IMR-90 (cell line): ENCODE results near the gene NUDT19. TPM values are rescaled to one million over a fixed set of nuclear protein-coding genes. Genes with fewer than 3 reads are reported as not detected.
"Not testable (repeated sequence)": the region's sequence is repeated elsewhere in the genome, so short reads cannot be mapped to it uniquely, and the experiment has no call there.

ENCODE experiments used
- ATAC-seq: fragments of 200-7000 bp; cut with Tn5 transposase; 2 replicates; pipeline ENCODE4 v1.9.1; 2020; ENCODE audit warnings: low read depth, mild to moderate bottlenecking, moderate library complexity
- BruUV-seq: library from RNA; stranded (reverse); fragments of 400-500 nt; replicated peaks from 2 replicates; lab custom pipeline; 2021; lab: Mats Ljungman, UMichigan
- CTCF ChIA-PET: fragments of 300-600 bp; formaldehyde crosslinking; extraction: SDS; loops from one replicate; lab custom pipeline; 2021; ENCODE audit warnings: antibody characterized with exemption; lab: Yijun Ruan, JAX
- POLR2A ChIA-PET: fragments of 300-600 bp; sonication (Branson Sonifier 250); formaldehyde crosslinking; loops from one replicate; lab custom pipeline; 2022; ENCODE audit warnings: antibody characterized with exemption; ENCODE audit not compliant: unreplicated experiment; lab: Charles Lee
- DNase-seq: peaks from one replicate; pipeline ENCODE4 v3.0.0; 2013
- H2AFZ ChIP-seq: replicated peaks from 2 replicates; pipeline ENCODE3; 2013; ENCODE audit warnings: low read length, mild to moderate bottlenecking; ENCODE audit not compliant: poor library complexity
- H2AK5ac ChIP-seq: 2 replicates; pipeline ENCODE4 v1.6.1; 2013; ENCODE audit warnings: low read depth, low read length, inconsistent platforms
- H2AK9ac ChIP-seq: replicated peaks from 2 replicates; pipeline ENCODE3; 2013; ENCODE audit warnings: mild to moderate bottlenecking, low read depth, low read length, moderate library complexity; ENCODE audit not compliant: poor library complexity
- H2BK120ac ChIP-seq: 2 replicates; pipeline ENCODE4 v1.6.1; 2013; ENCODE audit warnings: low read depth, low read length, inconsistent platforms
- H2BK15ac ChIP-seq: 3 replicates; pipeline ENCODE4 v1.6.1; 2013; ENCODE audit warnings: low read depth, low read length, inconsistent platforms
- H2BK20ac ChIP-seq: 2 replicates; pipeline ENCODE4 v1.6.1; 2013; ENCODE audit warnings: low read depth, mild to moderate bottlenecking, inconsistent platforms, low read length, moderate library complexity
- H2BK5ac ChIP-seq: 2 replicates; pipeline ENCODE4 v1.6.1; 2013; ENCODE audit warnings: mild to moderate bottlenecking, low read depth, low read length, inconsistent platforms; ENCODE audit not compliant: poor library complexity, severe bottlenecking
- H3K14ac ChIP-seq: replicated peaks from 2 replicates; pipeline ENCODE4 v1.6.1; 2013; ENCODE audit warnings: low read depth, low read length, inconsistent platforms
- H3K18ac ChIP-seq: 2 replicates; pipeline ENCODE4 v1.6.1; 2013; ENCODE audit warnings: low read depth, low read length, control low read depth
- H3K23ac ChIP-seq: 2 replicates; pipeline ENCODE4 v1.6.1; 2013; ENCODE audit warnings: low read depth, low read length, inconsistent platforms
- H3K27ac ChIP-seq: 2 replicates; pipeline ENCODE4 v1.5.1; 2013; ENCODE audit warnings: mild to moderate bottlenecking, control low read depth, low read length; ENCODE audit not compliant: insufficient read depth
- H3K27me3 ChIP-seq: 2 replicates; pipeline ENCODE4 v1.6.1; 2013; ENCODE audit warnings: low read length; ENCODE audit not compliant: control insufficient read depth, insufficient read depth
- H3K36me3 ChIP-seq: 2 replicates; pipeline ENCODE4 v1.6.1; 2013; ENCODE audit warnings: low read length, mixed read lengths; ENCODE audit not compliant: control insufficient read depth, insufficient read depth
- H3K4ac ChIP-seq: 2 replicates; pipeline ENCODE4 v1.6.1; 2013; ENCODE audit warnings: low read depth, low read length, inconsistent platforms
- H3K4me1 ChIP-seq: 2 replicates; pipeline ENCODE4 v1.6.1; 2013; ENCODE audit warnings: low read length, mixed read lengths; ENCODE audit not compliant: control insufficient read depth, insufficient read depth
- H3K4me2 ChIP-seq: 2 replicates; pipeline ENCODE4 v1.6.1; 2013; ENCODE audit warnings: low read depth, mild to moderate bottlenecking, control low read depth, low read length, moderate library complexity
- H3K4me3 ChIP-seq: 2 replicates; pipeline ENCODE4 v1.5.1; 2013; ENCODE audit warnings: low read depth, mild to moderate bottlenecking, control low read depth, low read length, moderate library complexity; ENCODE audit not compliant: insufficient read depth
- H3K56ac ChIP-seq: 2 replicates; pipeline ENCODE4 v1.6.1; 2013; ENCODE audit warnings: low read length, inconsistent platforms; ENCODE audit not compliant: insufficient read depth; ENCODE audit errors: extremely low read depth
- H3K79me1 ChIP-seq, 2 experiments: 2 replicates each; pipeline ENCODE4 v1.6.1; 2013; ENCODE audit warnings: low read length in 2 of 2, inconsistent platforms in 1 of 2, low read depth in 1 of 2
- H3K9ac ChIP-seq: 2 replicates; pipeline ENCODE4 v1.6.1; 2013; ENCODE audit warnings: low read depth, low read length, control low read depth
- H3K9me1 ChIP-seq: 2 replicates; pipeline ENCODE4 v1.6.1; 2013; ENCODE audit warnings: low read length, inconsistent platforms; ENCODE audit not compliant: insufficient read depth
- H3K9me3 ChIP-seq: 2 replicates; pipeline ENCODE4 v1.6.1; 2013; ENCODE audit warnings: low read length; ENCODE audit not compliant: control insufficient read depth, insufficient read depth
- H4K20me1 ChIP-seq: 2 replicates; pipeline ENCODE4 v1.6.1; 2013; ENCODE audit warnings: low read length, inconsistent platforms; ENCODE audit not compliant: insufficient read depth
- H4K5ac ChIP-seq: 2 replicates; pipeline ENCODE4 v1.6.1; 2013; ENCODE audit warnings: mild to moderate bottlenecking, low read depth, low read length, control low read depth
- H4K8ac ChIP-seq, 2 experiments: 2 replicates each; pipeline ENCODE4 v1.6.1; 2013; ENCODE audit warnings: low read depth in 2 of 2, low read length in 2 of 2, control low read depth in 1 of 2, inconsistent platforms in 1 of 2
- H4K91ac ChIP-seq: 2 replicates; pipeline ENCODE4 v1.6.1; 2013; ENCODE audit warnings: low read depth, low read length, inconsistent platforms; ENCODE audit not compliant: insufficient read depth
- BHLHE40 ChIP-seq: fragments of 150-350 bp; IDR thresholded peaks from 2 replicates; pipeline ENCODE4 v1.6.1; 2016; ENCODE audit warnings: mild to moderate bottlenecking, low read depth, low read length
- CHD1 ChIP-seq: IDR thresholded peaks from 2 replicates; pipeline ENCODE4 v1.6.1; 2012; ENCODE audit warnings: low read depth, low read length, improper control_type of control experiment
- ELK1 ChIP-seq: fragments of 150-350 bp; IDR thresholded peaks from 2 replicates; pipeline ENCODE4 v1.6.1; 2016; ENCODE audit warnings: low read depth, mild to moderate bottlenecking, low read length, moderate library complexity, borderline replicate concordance
- MAFK ChIP-seq: IDR thresholded peaks from 2 replicates; pipeline ENCODE4 v1.6.1; 2012; ENCODE audit warnings: low read depth, low read length, improper control_type of control experiment
- NFE2L2 ChIP-seq: fragments of 150-350 bp; IDR thresholded peaks from 2 replicates; pipeline ENCODE4 v1.6.1; 2016; ENCODE audit warnings: low read depth, mild to moderate bottlenecking, low read length
- RCOR1 ChIP-seq: IDR thresholded peaks from 2 replicates; pipeline ENCODE4 v1.6.1; 2012; ENCODE audit warnings: mild to moderate bottlenecking, low read length, improper control_type of control experiment; ENCODE audit not compliant: insufficient replicate concordance
- SMC3 ChIP-seq: fragments of 150-350 bp; IDR thresholded peaks from 2 replicates; pipeline ENCODE4 v1.6.1; 2016; ENCODE audit warnings: low read depth, mild to moderate bottlenecking, antibody characterized with exemption, low read length, moderate library complexity
- WGBS, 2 experiments: methylation state at CpG; one replicate each; pipeline versions ENCODE4 v1.1.5 to v1.1.7; 2013; ENCODE audit warnings: missing lambda C conversion rate in 2 of 2; ENCODE audit not compliant: insufficient read length in 1 of 2; ENCODE audit errors: extremely low coverage in 2 of 2; 5-methylcytosine and 5-hydroxymethylcytosine counted together
- dilution Hi-C: fragments of 300-500 bp; cut with HindIII; formaldehyde crosslinking; loops from one replicate; pipeline ENCODE4 v1.14.3; 2018; ENCODE audit warnings: low sequenced_read_pairs; ENCODE audit not compliant: unreplicated experiment
- in situ Hi-C: fragments of 300-500 bp; cut with MboI; formaldehyde crosslinking; loops from 3 replicates; pipeline ENCODE4 v1.14.3; 2019; ENCODE audit warnings: low sequenced_read_pairs, inconsistent platforms, mixed read lengths
- intact Hi-C: fragments of 100-400 bp; cut with micrococcal nuclease; formaldehyde crosslinking; loops from 2 replicates; pipeline ENCODE4 v1.10.0; 2022
- polyA plus RNA-seq, 3 experiments: library from polyadenylated mRNA; depleted of rRNA; stranded (reverse); fragments of >200 nt; gene quantifications; 2 replicates each; pipeline ENCODE4 v1.2.3, GENCODE V29; 2012; ENCODE audit warnings: low replicate concordance in 1 of 3
- total RNA-seq: library from RNA; depleted of rRNA; stranded (reverse); fragments of >200 nt; gene quantifications from 2 replicates; pipeline ENCODE4 v1.2.3, GENCODE V29; 2012

The NUDT19 gene
- total and polyA plus RNA-seq, 2 of the 4 experiments (the other 2 are of a cell fraction), result 4.1 to 4.5 TPM

GRCh38 chr19:32653599-32653915, 38.1 kb upstream of the NUDT19 start:
- no peak overlapping the region for H3K18ac ChIP-seq
- H3K4ac ChIP-seq, result no peak overlapping the region
- H3K36me3 ChIP-seq, result peaks cover 18% of the 10 kb centered on the region; the same call in 1 of the 2 replicates
- no peak overlapping the region for H2BK15ac ChIP-seq
- no peak overlapping the region for H3K9ac ChIP-seq
- no peak overlapping the region for H2BK20ac ChIP-seq
- no peak overlapping the region for H2BK120ac ChIP-seq
- DNase-seq (no peak), ATAC-seq (no peak)
- dilution Hi-C loops (no loop called here), in situ Hi-C loops (no loop called here), intact Hi-C loops (no loop called here)
- no peak overlapping the region for H3K27ac ChIP-seq
- ChIA-PET CTCF (no interaction called here), POLR2A (no interaction called here)
- H3K56ac ChIP-seq, result no peak overlapping the region
- H3K4me2 ChIP-seq, result no peak overlapping the region
- no peaks in the 10 kb centered on the region; the same call in 1 of the 2 replicates for H4K20me1 ChIP-seq
- WGBS, 2 experiments, result no CpG with 5 or more reads among the region's 15 CpGs
- H3K9me1 ChIP-seq, result 0 out of 2 replicates have a peak, but pooled peaks cover 5% of the 10 kb centered on the region
- H3K23ac ChIP-seq, result no peak overlapping the region
- no peak overlapping the region for H3K4me3 ChIP-seq
- TF ChIP-seq MAFK, result no peak
- TF ChIP-seq RCOR1, result no peak
- no peak for TF ChIP-seq ELK1
- TF ChIP-seq SMC3, result no peak
- TF ChIP-seq CHD1, result no peak
- no peak for TF ChIP-seq BHLHE40
- TF ChIP-seq NFE2L2, result no peak
- H2AFZ ChIP-seq, result no peak overlapping the region
- no peaks in the 10 kb centered on the region for H3K9me3 ChIP-seq
- no peak overlapping the region for H2AK9ac ChIP-seq
- no peak overlapping the region for H4K8ac ChIP-seq
- H3K79me1 ChIP-seq, result peaks cover 6 to 41% of the 10 kb centered on the region in 2 experiments; a peak in 3 of 4 replicates
- H3K27me3 ChIP-seq, result no peaks in the 10 kb centered on the region
- no peak overlapping the region for H4K5ac ChIP-seq
- peaks cover 2% of the 10 kb centered on the region; the same call in 1 of the 2 replicates for H3K4me1 ChIP-seq
- no peak overlapping the region for H2AK5ac ChIP-seq
- BruUV-seq, result no TSS peak
- H2BK5ac ChIP-seq, result no peak overlapping the region
- no peak overlapping the region for H4K91ac ChIP-seq
- H3K14ac ChIP-seq, result no peak overlapping the region

GRCh38 chr19:32656379-32656778, 35.2 kb upstream of the NUDT19 start:
- POLR2A ChIA-PET, H2AFZ ChIP-seq, H2BK5ac ChIP-seq, BruUV-seq, H3K9me3 ChIP-seq, H3K23ac ChIP-seq, dilution Hi-C loops, H4K20me1 ChIP-seq, H3K9ac ChIP-seq, H2BK120ac ChIP-seq, H3K4me2 ChIP-seq, H3K9me1 ChIP-seq, ATAC-seq, H2BK20ac ChIP-seq, H4K91ac ChIP-seq, H3K4me3 ChIP-seq, H3K4me1 ChIP-seq, H3K4ac ChIP-seq, DNase-seq, H3K14ac ChIP-seq, H2BK15ac ChIP-seq, in situ Hi-C loops, H2AK5ac ChIP-seq, H4K5ac ChIP-seq, H3K56ac ChIP-seq, H3K27me3 ChIP-seq, H4K8ac ChIP-seq, H2AK9ac ChIP-seq, H3K18ac ChIP-seq, H3K27ac ChIP-seq, intact Hi-C loops: not testable (repeated sequence)
- CTCF ChIA-PET, result interaction anchor here (0.6 kb wide), 3 partner anchors 12 to 73 kb away, joined by 3 to 4 read pairs (median 3); no protein-coding TSS in a partner anchor
- peaks cover 12 to 49% of the 10 kb centered on the region in 2 experiments for H3K79me1 ChIP-seq
- H3K36me3 ChIP-seq, result peaks cover 13% of the 10 kb centered on the region
- 97% methylated on average over 5 of the region's 8 CpGs; no CpG with 5 or more reads in 1 of the 2 experiments for WGBS, 2 experiments
